HG03196 (cell line): Measurements from ENCODE around the gene CNTD1.

Experiments used
- ATAC-seq: cut with Tn5 transposase; IDR thresholded peaks from one replicate; pipeline ENCODE4 v1.9.1; 2021; ENCODE audit not compliant: unreplicated experiment

CNTD1 gene

DNA sequence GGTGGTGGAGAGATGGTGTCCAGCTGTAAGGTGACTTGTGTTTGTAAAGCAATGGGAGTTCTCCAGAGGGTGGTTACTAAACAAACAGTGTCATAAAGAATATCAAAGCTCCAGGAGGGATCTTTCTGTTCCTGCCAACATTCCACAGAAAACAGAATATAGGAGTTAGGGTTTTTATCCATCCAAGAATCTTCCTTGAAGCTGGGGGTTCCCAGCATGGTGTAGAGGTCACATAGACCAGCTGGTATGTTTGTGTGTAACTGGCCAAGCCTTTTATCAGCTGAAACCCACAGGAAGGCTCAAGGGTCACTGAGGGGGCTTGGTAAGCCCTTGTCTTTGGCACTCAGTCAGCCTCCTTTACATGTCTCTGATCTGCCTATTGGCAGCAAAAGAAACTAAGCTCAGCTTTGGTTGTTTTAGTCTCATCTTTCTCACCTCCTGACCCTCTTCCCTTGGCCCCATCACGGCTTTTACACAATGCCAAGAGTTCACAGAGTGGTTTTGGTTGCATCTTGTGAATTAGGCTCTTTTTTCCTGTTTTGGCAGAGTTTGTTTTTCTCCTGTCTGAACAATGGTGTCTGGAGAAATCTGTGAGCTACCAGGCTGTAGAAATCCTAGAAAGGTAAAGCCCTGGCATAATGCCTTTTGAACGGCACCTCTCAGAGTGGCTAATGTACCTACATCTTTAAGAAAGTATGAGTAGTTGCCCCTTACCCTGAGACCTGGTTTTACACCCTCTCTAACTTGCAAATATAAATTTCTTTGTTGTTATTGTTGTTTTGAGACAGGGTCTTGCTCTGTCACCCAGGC, 4.6 kb downstream of the CNTD1 start:
- no peak for ATAC-seq

DNA sequence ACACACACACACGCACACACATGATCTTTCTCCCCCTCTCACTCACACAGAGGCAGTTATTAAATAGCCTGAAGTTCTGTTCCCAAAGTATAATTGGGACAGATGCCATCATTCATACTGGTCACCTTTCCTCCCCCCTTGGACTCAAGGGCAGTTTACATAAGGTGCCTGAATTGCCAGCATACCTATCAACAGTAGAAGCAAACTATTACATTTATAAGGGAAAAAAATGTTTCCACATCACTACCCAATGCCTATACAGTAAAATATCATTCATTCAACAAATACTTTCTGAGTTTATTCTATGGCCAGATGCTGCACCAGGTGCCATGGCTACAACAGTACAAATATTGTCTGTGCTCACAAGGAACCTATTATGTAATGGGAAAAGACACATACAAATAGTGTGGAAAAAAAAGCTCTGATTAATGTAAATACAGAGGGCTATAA, 6.3 kb downstream of the CNTD1 start:
- no peak for ATAC-seq

DNA sequence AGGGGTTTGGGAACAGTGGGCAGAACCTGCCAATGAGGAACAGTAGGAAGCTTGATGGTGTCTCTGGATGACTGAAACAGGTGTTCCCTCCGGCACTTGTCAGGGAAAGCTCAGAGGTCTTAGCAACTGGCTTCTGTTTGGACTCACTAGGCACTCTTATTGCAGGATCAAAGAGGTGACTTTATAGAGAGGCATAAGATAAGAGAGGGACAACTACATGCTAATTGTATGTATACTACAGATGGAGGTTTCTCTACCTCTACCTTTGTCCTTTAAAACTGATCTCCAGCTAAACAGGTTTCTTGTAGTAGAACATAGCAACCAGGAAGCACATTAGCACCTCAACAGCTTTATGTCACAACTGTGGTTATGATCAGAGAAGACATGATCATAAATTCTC, 7.6 kb downstream of the CNTD1 start:
- no peak for ATAC-seq

DNA sequence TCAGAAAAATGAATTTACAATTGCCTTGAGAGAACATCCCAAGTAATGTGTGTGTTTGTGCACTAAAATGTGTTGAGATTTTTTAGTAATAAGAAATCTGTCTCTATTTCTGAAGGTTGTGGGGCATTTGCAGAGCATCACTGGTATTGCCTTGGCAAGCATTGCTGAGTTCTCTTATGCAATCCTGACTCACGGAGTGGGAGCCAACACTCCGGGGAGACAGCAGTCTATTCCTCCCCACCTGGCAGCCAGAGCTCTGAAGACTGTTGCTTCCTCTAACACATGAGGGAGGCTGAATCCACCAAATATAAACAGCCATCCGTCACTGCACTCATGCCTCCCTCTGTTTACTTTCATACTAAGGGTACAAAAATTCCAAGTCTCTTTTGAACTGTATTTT, 10.6 kb downstream of the CNTD1 start:
- ATAC-seq: no peak

DNA sequence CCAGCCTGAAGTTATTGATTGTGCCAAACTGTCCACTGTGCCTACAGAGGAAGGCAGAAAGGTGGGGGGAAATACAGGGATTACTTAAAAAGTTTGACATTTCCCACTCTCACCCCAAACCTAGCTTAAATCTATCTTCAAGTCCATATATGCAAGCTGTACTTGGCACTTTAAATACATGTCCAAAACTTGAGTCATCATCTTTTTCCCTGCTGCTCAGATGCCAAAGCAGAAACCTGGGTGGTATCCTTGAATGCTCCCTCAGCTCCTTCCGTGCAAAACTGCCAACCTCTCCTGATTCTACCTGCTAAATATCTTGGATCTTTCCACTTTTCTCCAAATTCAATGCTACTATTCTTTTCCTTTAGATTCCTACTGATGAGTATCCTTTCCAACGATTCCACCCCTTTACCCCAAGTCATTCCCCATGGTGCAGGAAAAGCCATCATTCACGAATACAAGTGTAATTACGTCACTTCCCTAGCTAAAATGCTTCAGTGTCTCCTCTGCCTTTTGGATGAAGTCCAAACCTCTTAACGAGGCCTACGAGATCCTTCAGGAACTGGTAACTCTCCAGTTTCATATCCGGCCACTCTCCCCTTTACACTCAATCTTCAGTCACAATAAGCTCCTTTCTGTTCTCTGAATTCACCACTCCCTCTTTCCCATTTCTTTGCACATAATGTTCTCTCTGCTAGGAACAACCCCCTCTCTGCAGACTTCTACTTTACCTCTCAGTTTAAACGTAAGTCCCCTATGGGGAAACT, 16.2 kb downstream of the CNTD1 start:
- ATAC-seq: no peak

DNA sequence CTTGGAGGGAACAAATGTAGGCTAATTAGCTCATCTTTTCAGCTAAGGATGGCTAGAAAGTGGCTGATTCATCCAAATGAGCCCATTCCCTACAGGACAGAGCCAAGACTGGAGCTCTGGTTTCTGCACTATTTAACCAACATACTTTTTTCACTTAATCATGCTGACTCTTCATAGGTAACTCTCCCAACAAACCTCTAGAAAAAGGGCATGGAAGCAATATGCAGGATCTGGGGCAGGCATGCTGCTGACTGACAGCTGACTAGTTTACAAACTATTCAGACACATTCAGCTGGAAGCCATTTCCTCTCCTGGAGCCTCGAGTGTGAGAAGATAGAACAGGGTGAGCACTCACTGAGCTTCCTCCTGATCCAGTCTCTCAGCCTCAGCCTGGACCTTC, 19.2 kb downstream of the CNTD1 start:
- ATAC-seq: no peak

DNA sequence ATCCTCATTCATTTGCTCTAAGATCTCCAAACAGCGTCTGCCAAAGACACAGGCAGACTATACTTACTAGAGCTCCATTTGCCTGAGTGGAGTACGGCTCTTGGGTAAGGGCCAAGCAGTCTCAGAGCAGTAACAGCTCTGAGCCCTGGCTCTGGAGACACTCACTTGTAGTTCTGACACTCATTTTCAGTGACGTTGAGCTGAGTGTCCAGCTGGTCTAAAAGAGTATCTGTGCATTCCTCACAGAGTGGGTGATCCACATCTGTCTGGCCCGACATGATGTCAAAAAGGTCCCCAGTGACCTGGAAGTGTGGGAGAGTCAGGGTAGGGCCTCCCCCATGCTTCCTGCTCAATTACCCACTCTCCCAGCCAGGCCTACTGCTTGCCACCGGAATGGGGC, 19.7 kb downstream of the CNTD1 start:
- no peak for ATAC-seq

DNA sequence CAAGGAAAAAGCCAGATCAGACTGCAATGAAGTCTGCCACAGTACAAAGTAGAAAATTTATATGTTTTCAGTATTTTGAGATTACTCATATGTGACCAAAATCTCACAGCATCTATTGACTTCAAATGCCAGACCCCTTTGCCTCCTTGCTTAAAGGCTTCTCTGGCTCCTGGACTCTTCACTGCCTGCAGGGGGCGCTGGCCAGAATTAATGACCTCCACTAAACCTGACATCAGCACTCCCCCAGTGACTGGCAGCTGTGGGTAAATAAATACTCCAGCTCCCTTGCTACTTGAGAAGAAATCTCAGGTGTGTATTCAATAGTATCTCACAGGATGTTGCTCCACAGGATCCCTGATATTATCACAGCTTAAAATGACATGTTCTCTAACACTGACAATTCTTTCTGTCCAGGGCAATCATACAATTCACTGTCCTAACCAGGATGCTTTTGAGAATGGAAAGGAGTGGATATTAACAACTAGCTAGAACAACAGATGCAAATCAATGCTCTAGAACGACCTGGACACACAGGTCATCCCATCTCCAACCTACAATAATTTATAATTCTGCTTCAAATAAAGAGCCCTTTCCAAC, 21.4 kb downstream of the CNTD1 start:
- no peak for ATAC-seq

DNA sequence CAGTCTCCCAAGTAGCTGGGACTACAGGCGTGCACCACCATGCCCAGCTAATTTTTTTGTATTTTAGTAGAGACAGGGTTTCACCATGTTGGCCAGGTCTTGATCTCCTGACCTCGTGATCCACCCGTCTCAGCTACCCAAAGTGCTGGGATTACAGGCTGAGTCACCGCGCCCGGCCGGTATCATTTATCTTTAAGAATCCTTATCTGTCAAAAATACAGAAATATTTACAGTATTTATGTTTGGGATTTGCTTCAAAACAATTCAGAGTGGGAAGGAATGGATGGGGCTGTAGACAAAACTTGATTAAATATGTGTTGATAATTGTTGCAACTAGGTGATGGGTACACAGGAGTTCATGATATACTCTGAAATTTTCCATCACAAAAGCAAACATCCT, 22.5 kb downstream of the CNTD1 start:
- no peak for ATAC-seq

DNA sequence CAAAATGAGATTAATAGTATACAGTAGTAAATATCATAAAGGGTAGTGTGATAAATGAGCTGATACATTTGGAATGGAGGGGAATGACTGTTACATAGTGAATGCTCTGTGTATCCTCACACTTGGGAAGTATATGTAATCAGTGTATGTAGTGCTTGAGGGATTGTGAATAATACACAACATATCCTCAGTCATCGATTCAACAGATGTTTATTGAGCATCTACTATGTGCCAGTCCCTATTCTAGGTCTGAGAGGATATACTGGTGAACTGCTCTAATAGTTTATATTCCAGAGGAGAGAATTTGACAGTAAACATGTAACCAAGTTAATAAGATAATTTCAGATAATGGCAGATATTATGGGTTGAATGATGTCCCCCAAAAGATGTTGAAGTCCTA, 28.8 kb downstream of the CNTD1 start:
- no peak for ATAC-seq

DNA sequence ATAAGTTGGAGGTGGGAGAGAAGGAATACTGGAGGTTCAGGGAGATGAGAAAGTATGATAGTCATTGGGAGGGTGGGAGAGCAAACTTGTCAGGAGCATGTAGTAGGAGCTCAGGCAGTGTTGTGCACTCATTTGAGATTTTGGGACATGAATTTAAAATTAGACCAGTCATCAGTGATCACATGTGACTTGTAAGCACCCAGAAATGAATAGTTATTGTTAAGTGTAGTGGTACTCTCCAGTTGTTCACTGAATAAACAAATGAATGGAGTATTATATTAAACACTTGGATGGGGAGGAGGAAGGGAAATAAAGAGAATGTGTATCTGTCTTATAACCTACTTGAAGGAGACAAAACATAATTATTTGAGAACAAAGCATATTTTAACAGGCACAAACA, 32.3 kb downstream of the CNTD1 start:
- ATAC-seq: no peak

DNA sequence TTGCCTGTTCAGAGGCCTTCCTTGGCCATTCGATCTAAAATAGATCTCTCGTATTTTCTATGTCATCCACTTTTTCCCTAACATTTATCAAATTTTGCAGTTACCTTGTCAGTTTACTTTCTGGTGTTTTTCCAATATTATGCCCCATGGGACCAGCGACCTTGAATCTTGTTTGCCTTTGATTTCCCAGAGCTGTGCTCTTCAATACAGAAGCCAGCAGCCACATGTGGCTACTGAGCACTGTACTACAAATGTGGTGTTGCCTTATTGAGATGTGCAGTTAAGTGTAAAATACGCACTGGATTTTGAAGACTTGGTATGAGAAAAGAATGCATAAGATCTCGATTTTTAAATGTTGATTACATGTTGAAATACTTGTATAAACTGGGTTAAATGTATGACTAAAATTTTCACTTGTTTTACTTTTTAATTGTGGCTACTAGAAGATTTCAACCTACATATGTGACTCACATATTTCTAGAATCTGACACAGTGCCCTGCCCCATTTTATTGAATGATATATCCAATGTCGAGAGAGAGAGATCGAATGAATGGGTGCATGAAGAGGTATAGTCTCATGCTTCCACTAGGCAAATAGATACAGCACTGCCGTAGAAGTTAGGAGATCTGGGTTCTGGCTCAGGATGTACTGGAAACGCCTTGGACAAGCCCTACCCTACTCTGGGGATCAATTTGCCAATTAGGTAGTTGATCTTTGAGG, 33.7 kb downstream of the CNTD1 start:
- ATAC-seq: no peak

DNA sequence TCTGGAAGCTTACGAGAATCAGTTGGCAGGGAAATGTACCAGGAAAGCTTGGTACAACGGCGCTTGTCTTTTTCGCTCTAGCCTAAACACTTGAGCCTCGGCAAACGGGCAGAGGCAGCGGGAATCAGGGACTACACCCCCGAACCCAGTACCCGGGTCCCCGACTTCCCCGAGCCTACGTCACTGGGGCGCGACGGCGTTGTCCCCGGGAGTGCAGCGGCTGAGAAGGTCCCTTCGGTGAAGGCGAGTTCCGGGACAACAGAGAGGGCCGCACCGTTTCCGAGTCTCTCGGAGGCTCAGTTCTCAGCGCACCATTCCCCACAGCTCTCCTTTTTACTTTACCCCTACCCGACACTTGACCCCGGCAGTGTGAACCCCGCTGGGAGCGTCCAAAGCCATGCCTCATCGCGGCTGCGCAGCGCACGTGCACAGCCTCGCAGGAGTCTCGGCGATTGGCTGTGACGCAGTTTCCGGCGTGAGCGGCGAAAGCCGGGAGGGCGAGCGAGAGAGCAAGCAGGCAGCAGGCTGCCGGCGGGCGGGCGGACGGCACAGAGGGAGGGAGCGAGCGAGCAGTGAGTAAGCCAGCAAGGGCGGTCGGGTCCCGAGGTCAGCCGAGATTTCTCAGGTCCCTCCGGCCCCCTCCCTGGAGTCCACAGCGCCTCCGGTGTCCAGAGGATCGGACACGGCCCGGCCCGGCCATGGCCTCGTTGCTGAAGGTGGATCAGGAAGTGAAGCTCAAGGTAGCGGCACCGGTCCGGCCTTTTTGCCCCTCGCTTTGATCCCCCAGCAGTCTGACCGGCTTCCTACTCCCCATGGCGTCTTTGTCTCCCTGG, 34.5 kb downstream of the CNTD1 start, which contains the start of gene PSME3:
PSME3 (plus strand) TSS at position 464 of the 833 bp plus-strand sequence; CDS start at position 699, 235 bp downstream.
- ATAC-seq: peak; percentile 86

DNA sequence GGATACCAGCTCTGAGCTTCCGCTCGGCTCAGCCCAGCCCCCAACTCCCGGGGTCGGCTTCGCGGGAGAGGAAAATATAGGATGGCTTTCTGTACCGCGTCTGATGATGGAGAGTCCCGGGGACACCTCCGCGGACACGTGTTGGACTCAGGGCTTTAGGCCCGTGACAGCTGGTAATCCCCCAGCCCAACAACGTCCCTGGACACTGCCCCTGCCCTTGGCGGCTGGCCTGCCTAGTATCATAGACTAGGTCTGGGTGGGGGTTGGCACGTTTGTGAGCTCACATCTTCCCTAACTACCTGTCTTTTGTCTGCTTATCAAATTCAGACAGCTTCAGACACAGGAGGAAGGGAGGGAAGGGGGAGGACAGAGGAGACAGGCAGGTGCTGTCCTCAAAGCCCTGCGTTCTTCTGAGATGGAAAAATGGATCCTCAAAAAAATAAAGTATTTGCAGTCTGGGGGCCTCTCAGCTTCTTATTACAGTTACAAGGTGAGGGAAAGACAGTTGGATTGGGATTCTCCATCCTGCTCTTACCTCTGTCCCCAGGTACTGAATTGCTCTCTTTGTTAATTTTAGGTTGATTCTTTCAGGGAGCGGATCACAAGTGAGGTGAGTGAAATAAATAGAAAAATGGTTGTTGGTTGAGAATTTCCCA, 35.2 kb downstream of the CNTD1 start:
- peak; percentile 28 for ATAC-seq

DNA sequence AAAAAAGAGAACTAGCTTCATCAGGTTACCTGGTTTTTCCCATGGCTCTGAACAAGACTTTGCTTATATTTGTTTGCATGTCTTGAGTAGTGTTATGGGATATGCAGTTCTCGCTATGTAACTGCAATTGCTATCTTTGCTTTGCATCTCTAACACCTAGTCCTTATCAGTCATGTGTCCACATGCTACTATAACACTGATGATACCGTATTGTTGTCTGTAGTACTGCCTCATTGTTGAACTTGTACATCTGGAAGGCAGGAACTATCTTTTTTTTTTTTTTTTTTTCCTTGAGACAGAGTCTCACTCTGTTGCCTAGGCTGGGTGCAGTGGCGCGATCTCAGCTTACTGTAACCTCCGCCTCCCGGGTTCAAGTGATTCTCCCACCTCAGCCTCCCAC, 37.1 kb downstream of the CNTD1 start:
- no peak for ATAC-seq

DNA sequence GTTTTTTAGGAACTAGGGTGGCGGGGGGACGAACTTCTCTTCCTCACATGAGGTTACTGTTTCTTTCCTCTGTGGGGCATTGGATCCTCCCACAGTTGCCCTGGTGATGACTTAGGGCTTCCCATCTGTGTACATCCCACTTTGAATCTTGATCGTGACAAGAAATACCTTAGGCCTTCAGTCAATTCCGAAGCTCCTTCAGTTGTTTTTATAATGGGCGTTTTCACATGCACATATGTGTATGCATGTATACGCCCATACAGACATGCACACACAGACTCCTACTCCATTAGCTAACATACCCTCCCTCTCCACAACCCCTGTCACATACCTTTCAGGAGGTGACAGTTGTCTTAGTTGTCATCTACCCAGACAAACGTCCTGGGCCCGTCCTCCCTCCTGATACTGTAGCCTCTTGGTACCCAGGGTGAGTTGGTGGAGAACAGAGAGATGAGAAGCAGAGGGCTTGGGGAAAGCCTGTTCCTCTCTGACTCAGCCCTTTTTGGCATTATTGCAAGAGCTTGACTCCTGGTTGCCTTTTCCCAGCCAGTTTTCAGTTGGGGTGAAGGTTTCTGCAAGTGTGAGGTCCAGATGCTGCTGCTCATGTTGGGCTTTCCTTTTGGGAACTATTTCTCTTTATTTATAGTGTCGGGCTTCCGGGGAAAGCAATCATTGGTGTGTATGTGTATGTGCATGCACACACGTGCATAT, 43.5 kb downstream of the CNTD1 start:
- ATAC-seq: no peak

DNA sequence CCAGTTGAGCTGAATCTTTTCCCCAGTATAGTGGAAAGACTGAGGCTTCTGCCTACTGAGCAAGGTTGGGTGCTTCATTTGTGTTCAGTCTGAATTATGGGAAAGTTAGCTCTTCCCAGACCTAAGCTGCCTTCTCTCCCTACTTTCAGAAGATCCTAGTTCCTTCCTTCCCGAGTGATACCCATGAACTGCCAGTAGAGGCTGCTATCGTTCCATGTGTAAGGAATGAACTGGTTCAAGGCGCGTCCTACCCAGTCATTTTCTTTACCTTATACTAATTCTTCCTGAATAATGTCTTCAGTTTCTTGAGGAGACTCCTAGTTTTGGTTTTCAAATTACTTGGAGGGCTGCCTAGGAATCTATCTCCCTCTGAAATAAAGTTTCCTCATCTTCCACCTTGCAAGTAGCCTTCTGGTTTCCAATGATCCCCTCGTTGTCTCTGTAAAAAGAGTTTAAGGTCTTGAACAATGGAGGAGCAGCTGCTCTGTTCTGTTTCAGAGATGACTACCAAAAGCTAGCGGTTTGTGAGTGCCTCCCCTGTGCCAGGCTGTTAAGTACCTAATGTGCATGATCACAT, 44.8 kb downstream of the CNTD1 start:
- ATAC-seq: no peak

DNA sequence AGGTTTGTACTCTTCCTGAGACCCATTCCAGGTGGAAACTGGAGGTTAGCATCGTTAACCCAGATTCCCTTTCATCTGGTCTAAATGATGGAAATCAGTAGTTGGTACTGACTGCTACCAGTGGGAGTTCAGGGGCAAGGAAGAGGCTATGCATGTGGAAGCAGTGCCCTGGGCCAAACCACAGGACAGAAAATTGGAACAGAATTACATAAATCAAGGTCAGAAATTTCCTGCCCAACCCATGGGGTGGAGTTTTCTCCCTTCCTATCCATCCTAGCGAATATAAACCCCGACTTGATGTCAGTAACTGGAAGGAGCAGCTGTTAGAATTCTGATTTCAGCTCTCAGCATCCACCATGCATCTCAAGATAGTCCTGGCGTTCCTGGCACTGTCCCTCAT, 45.6 kb downstream of the CNTD1 start, which contains the start of gene AOC2:
AOC2 (plus strand) TSS at position 310 of the 400 bp plus-strand sequence; CDS start at position 357, 47 bp downstream.
- ATAC-seq: no peak
